Trophoblast cell (in vitro differentiated cells and primary cell): Measurements from ENCODE around the gene FANCC.

ENCODE experiments used
- DNase-seq, 2 donors: peaks; one replicate each; pipeline ENCODE4 v3.0.0-alpha.2; 2016
- H2AFZ ChIP-seq: 2 replicates; pipeline ENCODE4 v1.6.1; 2013; ENCODE audit warnings: low read length, moderate library complexity, mild to moderate bottlenecking; ENCODE audit not compliant: insufficient read depth, poor library complexity
- H2AK5ac ChIP-seq: 2 replicates; pipeline ENCODE4 v1.6.1; 2013; ENCODE audit warnings: mild to moderate bottlenecking, low read length
- H2BK120ac ChIP-seq: 2 replicates; pipeline ENCODE4 v1.6.1; 2013; ENCODE audit warnings: low read length, mild to moderate bottlenecking, moderate library complexity; ENCODE audit not compliant: insufficient read depth, poor library complexity
- H2BK12ac ChIP-seq: 2 replicates; pipeline ENCODE4 v1.6.1; 2013; ENCODE audit warnings: mild to moderate bottlenecking, low read length, moderate library complexity
- H2BK5ac ChIP-seq: 2 replicates; pipeline ENCODE4 v1.6.1; 2013; ENCODE audit warnings: low read length, low read depth, moderate library complexity, mild to moderate bottlenecking; ENCODE audit not compliant: poor library complexity
- H3K14ac ChIP-seq: 2 replicates; pipeline ENCODE4 v1.6.1; 2013; ENCODE audit warnings: mild to moderate bottlenecking, low read length
- H3K18ac ChIP-seq: 2 replicates; pipeline ENCODE4 v1.6.1; 2013; ENCODE audit warnings: mild to moderate bottlenecking, low read length
- H3K23ac ChIP-seq: 2 replicates; pipeline ENCODE4 v1.6.1; 2013; ENCODE audit warnings: low read length
- H3K27ac ChIP-seq: 2 replicates; pipeline ENCODE4 v1.5.1; 2013; ENCODE audit warnings: low read depth, mild to moderate bottlenecking, inconsistent platforms, low read length, moderate library complexity
- H3K27me3 ChIP-seq: 2 replicates; pipeline ENCODE4 v1.6.1; 2013; ENCODE audit warnings: inconsistent platforms, mild to moderate bottlenecking, low read length, moderate library complexity; ENCODE audit not compliant: insufficient read depth
- H3K36me3 ChIP-seq, 2 experiments: 1 replicate in 1 of 2; 2 replicates in 1 of 2; pipeline ENCODE4 v1.6.1; 2013; ENCODE audit warnings: low read length in 2 of 2, mild to moderate bottlenecking in 2 of 2, moderate library complexity in 1 of 2; ENCODE audit not compliant: insufficient read depth in 2 of 2, control insufficient read depth in 1 of 2
- H3K4ac ChIP-seq: 2 replicates; pipeline ENCODE4 v1.6.1; 2013; ENCODE audit warnings: low read depth, mild to moderate bottlenecking, low read length, moderate library complexity
- H3K4me1 ChIP-seq, 2 experiments: 1 replicate in 1 of 2; 2 replicates in 1 of 2; pipeline ENCODE4 v1.6.1; 2013; ENCODE audit warnings: low read length in 2 of 2, mild to moderate bottlenecking in 2 of 2, moderate library complexity in 1 of 2; ENCODE audit not compliant: insufficient read depth in 2 of 2, control insufficient read depth in 1 of 2
- H3K4me2 ChIP-seq: 2 replicates; pipeline ENCODE4 v1.6.1; 2013; ENCODE audit warnings: inconsistent platforms, mild to moderate bottlenecking, low read length, moderate library complexity
- H3K4me3 ChIP-seq: 2 replicates; pipeline ENCODE4 v1.5.1; 2013; ENCODE audit warnings: mild to moderate bottlenecking, low read depth, low read length, inconsistent platforms
- H3K79me1 ChIP-seq: one replicate; pipeline ENCODE4 v1.6.1; 2013; ENCODE audit warnings: low read length
- H3K79me2 ChIP-seq: 2 replicates; pipeline ENCODE4 v1.6.1; 2013; ENCODE audit warnings: low read length, mild to moderate bottlenecking; ENCODE audit not compliant: control insufficient read depth, insufficient read depth, poor library complexity
- H3K9ac ChIP-seq: 2 replicates; pipeline ENCODE4 v1.6.1; 2013; ENCODE audit warnings: mild to moderate bottlenecking, low read length
- H3K9me3 ChIP-seq: 2 replicates; pipeline ENCODE4 v1.6.1; 2013; ENCODE audit warnings: low read depth, mild to moderate bottlenecking, control low read depth, inconsistent platforms, low read length; ENCODE audit not compliant: insufficient read depth
- H4K12ac ChIP-seq: 2 replicates; pipeline ENCODE4 v1.6.1; 2013; ENCODE audit warnings: low read depth, mild to moderate bottlenecking, low read length, moderate library complexity
- H4K8ac ChIP-seq: 2 replicates; pipeline ENCODE4 v1.6.1; 2013; ENCODE audit warnings: low read depth, mild to moderate bottlenecking, low read length, moderate library complexity
- H4K91ac ChIP-seq: one replicate; pipeline ENCODE4 v1.6.1; 2013; ENCODE audit warnings: low read depth, mild to moderate bottlenecking, low read length, moderate library complexity
- WGBS: extraction: QIAGEN DNeasy Blood & Tissue Kit; methylation state at CpG from one replicate; pipeline ENCODE4 v1.1.7; 2013; ENCODE audit warnings: missing lambda C conversion rate; ENCODE audit not compliant: insufficient read length, insufficient coverage; ENCODE audit errors: extremely low coverage; 5-methylcytosine and 5-hydroxymethylcytosine counted together

The FANCC gene

DNA sequence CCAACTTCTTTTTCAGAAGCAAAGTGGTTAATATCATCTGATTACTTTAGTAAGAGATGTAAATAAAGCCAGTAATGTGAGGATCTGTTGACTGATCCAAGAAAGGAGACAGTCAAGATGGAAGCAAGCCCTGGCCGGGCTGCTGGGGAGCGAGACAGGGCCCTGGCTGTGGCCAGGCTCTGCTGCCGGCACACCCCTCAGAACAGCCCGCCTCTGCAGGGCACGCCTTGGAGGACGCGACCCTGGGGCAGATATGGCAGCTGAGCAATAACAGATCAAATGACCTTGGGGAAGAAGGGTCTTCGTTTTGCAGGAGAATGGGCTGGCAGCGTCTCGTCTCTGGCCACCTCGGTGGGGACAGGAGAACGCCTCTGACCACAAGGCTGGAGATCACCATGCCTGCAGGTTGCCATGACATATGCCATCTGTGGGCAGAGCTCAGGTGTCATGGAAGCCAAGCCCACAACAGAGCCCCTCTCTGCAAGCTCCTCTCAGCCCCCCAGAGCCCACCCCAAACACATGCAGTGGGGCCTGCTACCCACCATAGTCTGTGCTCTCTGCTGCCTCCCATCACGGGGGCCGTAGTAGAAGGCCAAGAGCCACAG lies 206.5 kb downstream of the FANCC start:
- Histone ChIP-seq H4K8ac (no peak overlapping the region), H3K4me3 (no peak overlapping the region), H2BK120ac (no peak overlapping the region), H2AK5ac (no peak overlapping the region), H3K36me3 (peaks cover 25 to 28% of the 10 kb centered on the region in 2 experiments), H3K27ac (no peak overlapping the region), H3K4ac (no peak overlapping the region), H4K12ac (no peak overlapping the region), H3K4me2 (no peak overlapping the region), H3K18ac (no peak overlapping the region), H3K4me1 (peaks cover under 1% of the 10 kb centered on the region in 2 experiments), H2AFZ (peak overlapping the region; percentile 23), H3K79me1 (no peaks in the 10 kb centered on the region), H3K14ac (no peak overlapping the region), H3K9me3 (peaks cover 4% of the 10 kb centered on the region), H2BK5ac (no peak overlapping the region), H3K9ac (no peak overlapping the region), H2BK12ac (no peak overlapping the region), H4K91ac (no peak overlapping the region), H3K23ac (no peak overlapping the region), H3K79me2 (no peaks in the 10 kb centered on the region), H3K27me3 (no peaks in the 10 kb centered on the region)
- WGBS = no CpG with 5 or more reads among the region's 14 CpGs
- no peak for DNase-seq

- Histone ChIP-seq H4K12ac (no peak overlapping the region), H3K27me3 (no peaks in the 10 kb centered on the region), H3K23ac (no peak overlapping the region), H2BK5ac (no peak overlapping the region), H3K4me3 (no peak overlapping the region), H3K79me1 (no peaks in the 10 kb centered on the region), H4K8ac (no peak overlapping the region), H3K27ac (no peak overlapping the region), H2AFZ (no peak overlapping the region), H3K36me3 (peaks cover 26 to 28% of the 10 kb centered on the region in 2 experiments), H3K18ac (no peak overlapping the region), H2BK120ac (no peak overlapping the region), H3K79me2 (no peaks in the 10 kb centered on the region), H3K9me3 (peaks cover 4% of the 10 kb centered on the region), H2BK12ac (no peak overlapping the region), H3K4me1 (peaks cover 5 to 8% of the 10 kb centered on the region in 2 experiments), H3K14ac (no peak overlapping the region), H3K4me2 (no peak overlapping the region), H2AK5ac (no peak overlapping the region), H3K9ac (no peak overlapping the region), H4K91ac (no peak overlapping the region), H3K4ac (no peak overlapping the region)
- no peak for DNase-seq
- WGBS = no CpG with 5 or more reads among the region's 8 CpGs
Measured at GRCh38 chr9:95109456-95109855, 208.1 kb downstream of the FANCC start.

DNA sequence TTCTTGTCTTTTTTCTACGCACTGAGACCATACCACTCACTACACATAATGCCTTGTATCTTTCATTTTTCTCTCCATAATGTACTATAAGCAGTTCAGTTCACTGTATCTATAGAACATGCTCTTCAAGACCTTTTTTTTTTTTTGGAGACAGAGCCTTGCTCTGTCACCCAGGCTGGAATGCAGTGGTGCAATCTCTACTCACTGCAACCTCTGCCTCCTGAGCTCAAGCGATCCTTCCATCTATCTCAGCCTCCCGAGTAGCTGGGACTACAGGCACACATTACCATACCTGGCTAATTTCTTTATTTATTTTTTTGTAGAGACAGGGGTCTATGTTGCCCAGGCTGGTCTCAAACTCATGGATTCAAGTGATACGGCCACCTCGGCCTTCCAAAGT lies 208.7 kb downstream of the FANCC start:
- no CpG with 5 or more reads among the region's 5 CpGs for WGBS
- Histone ChIP-seq H3K36me3 (peaks cover 27% of the 10 kb centered on the region in 2 experiments), H2AFZ (no peak overlapping the region), H2BK12ac (no peak overlapping the region), H3K4ac (no peak overlapping the region), H3K4me2 (no peak overlapping the region), H3K27me3 (no peaks in the 10 kb centered on the region), H4K12ac (no peak overlapping the region), H3K4me3 (no peak overlapping the region), H3K9ac (no peak overlapping the region), H3K4me1 (peaks cover 5 to 8% of the 10 kb centered on the region in 2 experiments), H4K8ac (no peak overlapping the region), H2BK5ac (no peak overlapping the region), H3K18ac (no peak overlapping the region), H4K91ac (no peak overlapping the region), H3K23ac (no peak overlapping the region), H3K27ac (no peak overlapping the region), H3K9me3 (peaks cover 2% of the 10 kb centered on the region), H3K79me2 (no peaks in the 10 kb centered on the region), H2BK120ac (no peak overlapping the region), H2AK5ac (no peak overlapping the region), H3K14ac (no peak overlapping the region), H3K79me1 (no peaks in the 10 kb centered on the region)
- DNase-seq = no peak

DNA sequence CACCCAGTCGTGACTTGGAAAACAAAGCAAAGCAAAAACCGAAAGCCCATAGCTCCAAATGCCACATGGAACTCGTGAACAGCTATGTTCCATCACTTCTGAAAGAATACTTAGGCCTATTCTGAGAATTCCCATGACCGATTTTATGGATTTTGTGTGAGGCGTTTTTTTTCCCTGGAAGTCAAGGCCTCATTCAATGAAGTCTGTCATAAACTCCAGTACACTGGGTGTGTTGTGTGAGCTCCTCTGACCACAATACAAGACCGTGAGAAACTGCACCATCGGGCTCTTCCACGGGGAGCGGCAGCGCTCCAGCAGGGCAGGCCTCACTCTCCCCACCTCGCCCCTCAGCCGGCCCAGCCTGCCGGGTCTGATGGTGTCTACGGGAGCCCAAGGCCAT lies 209.5 kb downstream of the FANCC start:
- H4K12ac ChIP-seq = no peak overlapping the region
- no peak for DNase-seq
- peaks cover 27 to 28% of the 10 kb centered on the region in 2 experiments for H3K36me3 ChIP-seq
- no peak overlapping the region for H4K8ac ChIP-seq
- H3K18ac ChIP-seq = no peak overlapping the region
- no peak overlapping the region for H2AFZ ChIP-seq
- no peak overlapping the region for H2BK120ac ChIP-seq
- no peak overlapping the region for H2BK12ac ChIP-seq
- H3K79me2 ChIP-seq = no peaks in the 10 kb centered on the region
- H2AK5ac ChIP-seq = no peak overlapping the region
- H3K27me3 ChIP-seq = no peaks in the 10 kb centered on the region
- no peak overlapping the region for H3K23ac ChIP-seq
- no peak overlapping the region for H3K14ac ChIP-seq
- no peak overlapping the region for H4K91ac ChIP-seq
- no peak overlapping the region for H3K4me3 ChIP-seq
- no peak overlapping the region for H2BK5ac ChIP-seq
- no peak overlapping the region for H3K4me2 ChIP-seq
- H3K79me1 ChIP-seq = no peaks in the 10 kb centered on the region
- H3K4ac ChIP-seq = no peak overlapping the region
- H3K9ac ChIP-seq = no peak overlapping the region
- peaks cover 2% of the 10 kb centered on the region for H3K9me3 ChIP-seq
- no CpG with 5 or more reads among the region's 14 CpGs for WGBS
- H3K4me1 ChIP-seq = peaks cover 5 to 9% of the 10 kb centered on the region in 2 experiments
- H3K27ac ChIP-seq = no peak overlapping the region
